AG04449 (cell line): ENCODE measurements around the gene ELAC1.

Experiments used
- CTCF ChIA-PET: fragments of 350-600 bp; formaldehyde crosslinking; extraction: SDS; loops from one replicate; lab custom pipeline; 2021; ENCODE audit warnings: antibody characterized with exemption; lab: Yijun Ruan, JAX
- POLR2A ChIA-PET: fragments of 400-600, 350-600 bp; formaldehyde crosslinking; extraction: SDS; loops from one replicate; lab custom pipeline; 2020; ENCODE audit warnings: antibody characterized with exemption, inconsistent platforms; lab: Yijun Ruan, JAX
- DNase-seq: peaks from one replicate; pipeline ENCODE4 v3.0.0-alpha.2; 2010; ENCODE audit warnings: low read depth, low spot score
- H3K4me3 ChIP-seq: 2 replicates; pipeline ENCODE4 v1.5.1; 2011; ENCODE audit warnings: low read depth, mild to moderate bottlenecking, control low read depth, low read length
- TF ChIP-seq, protein P1 (sequence below): IDR thresholded peaks from one replicate; pipeline ENCODE4 v1.5.1; 2011; ENCODE audit warnings: mild to moderate bottlenecking, moderate library complexity, low read length, control low read depth, inconsistent platforms; ENCODE audit not compliant: insufficient read depth; ENCODE audit errors: missing control alignments

ELAC1 gene, protein sequence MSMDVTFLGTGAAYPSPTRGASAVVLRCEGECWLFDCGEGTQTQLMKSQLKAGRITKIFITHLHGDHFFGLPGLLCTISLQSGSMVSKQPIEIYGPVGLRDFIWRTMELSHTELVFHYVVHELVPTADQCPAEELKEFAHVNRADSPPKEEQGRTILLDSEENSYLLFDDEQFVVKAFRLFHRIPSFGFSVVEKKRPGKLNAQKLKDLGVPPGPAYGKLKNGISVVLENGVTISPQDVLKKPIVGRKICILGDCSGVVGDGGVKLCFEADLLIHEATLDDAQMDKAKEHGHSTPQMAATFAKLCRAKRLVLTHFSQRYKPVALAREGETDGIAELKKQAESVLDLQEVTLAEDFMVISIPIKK

DNA sequence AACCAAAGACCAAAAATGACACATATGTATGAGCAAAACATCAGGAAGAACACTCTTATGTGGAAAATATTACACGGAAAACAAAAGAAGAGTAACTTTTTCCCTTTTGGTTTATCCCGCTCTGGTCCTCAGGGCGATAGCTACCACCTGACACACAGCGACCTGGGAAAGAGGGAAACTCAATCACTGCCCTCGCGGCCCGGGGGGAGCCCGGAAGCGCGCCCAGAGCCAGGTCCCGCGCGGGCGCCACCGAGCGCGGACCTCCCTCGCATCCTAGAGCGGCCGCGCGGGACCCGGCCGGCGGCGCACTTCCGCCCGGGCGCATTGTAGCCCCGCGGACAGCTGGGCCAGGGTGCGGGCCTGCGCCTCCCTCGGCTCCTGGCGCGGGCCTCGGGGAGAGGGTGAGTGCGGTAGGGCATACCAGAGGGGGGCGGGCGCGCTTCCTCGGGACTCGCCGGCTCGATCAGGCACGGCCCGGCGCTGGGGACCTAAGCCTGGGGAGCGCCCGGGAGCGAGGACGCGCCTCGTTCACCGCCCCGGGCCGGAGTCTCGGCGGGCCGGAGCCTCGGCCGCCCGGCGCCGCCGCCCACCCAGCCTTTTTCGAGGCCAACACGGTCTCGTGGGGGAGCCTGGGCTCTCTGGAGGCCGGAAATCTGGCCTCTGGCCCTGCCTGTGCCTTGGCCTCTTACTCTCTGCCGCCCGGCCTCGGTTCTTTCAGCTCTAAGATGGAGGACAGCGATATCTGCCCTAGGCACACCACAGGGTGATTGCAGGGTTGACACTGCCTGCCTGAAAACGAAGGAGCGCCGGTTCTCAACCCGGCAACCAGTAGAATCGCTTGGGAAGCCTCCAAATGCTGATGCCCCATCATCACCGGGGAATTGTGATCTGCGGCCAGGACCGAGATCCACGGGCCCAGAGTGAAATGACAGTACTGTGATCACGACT is at the start of gene ELAC1:
TSS of gene ELAC1 (plus strand) at position 327 of the 948 bp plus-strand sequence. CDS start 6,365 bp downstream, outside the sequence.
- ChIA-PET CTCF (interaction anchor here (1.0 kb wide), 1 partner anchor 18 kb away, joined by 3 read pairs; no protein-coding TSS in a partner anchor), POLR2A (interaction anchor here (1.0 to 2.7 kb wide), 5 partner anchors 13 to 89 kb away, joined by 3 to 11 read pairs (median 4); partner anchors contain the start of genes ME2 and SMAD4)
- peak within 1 kb of the TSS; percentile 81 for H3K4me3 ChIP-seq
- no peak for DNase-seq
- TF ChIP-seq, protein P1, sequence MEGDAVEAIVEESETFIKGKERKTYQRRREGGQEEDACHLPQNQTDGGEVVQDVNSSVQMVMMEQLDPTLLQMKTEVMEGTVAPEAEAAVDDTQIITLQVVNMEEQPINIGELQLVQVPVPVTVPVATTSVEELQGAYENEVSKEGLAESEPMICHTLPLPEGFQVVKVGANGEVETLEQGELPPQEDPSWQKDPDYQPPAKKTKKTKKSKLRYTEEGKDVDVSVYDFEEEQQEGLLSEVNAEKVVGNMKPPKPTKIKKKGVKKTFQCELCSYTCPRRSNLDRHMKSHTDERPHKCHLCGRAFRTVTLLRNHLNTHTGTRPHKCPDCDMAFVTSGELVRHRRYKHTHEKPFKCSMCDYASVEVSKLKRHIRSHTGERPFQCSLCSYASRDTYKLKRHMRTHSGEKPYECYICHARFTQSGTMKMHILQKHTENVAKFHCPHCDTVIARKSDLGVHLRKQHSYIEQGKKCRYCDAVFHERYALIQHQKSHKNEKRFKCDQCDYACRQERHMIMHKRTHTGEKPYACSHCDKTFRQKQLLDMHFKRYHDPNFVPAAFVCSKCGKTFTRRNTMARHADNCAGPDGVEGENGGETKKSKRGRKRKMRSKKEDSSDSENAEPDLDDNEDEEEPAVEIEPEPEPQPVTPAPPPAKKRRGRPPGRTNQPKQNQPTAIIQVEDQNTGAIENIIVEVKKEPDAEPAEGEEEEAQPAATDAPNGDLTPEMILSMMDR, result no peak

DNA sequence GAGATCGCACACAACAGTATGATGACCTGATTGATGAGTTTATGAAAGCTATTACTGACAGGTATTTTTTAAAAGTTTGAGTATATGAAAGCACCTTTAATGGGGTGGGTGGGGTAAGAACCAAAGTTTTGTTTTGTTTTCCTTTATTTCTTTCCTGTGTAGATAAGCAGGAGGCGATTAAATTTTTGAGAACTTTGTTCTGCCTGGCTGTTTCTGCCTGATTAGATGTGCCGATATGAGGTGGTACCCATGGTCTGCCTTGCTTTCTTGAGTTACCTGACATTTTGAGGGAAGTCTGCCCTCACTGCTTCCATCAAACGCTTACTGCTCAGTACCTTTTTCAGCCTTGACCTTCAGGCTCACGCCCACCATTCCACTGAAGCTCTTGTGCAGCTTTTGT is 49.7 kb upstream of the ELAC1 start:
- POLR2A ChIA-PET, result no interaction called here
- no peak for DNase-seq

GRCh38 chr18:50924372-50924771 is 43.5 kb upstream of the ELAC1 start:
- ChIA-PET POLR2A (no interaction called here), CTCF (interaction anchor here (1.2 kb wide), 1 partner anchor 9 kb away, joined by 3 read pairs; no protein-coding TSS in a partner anchor)
- H3K4me3 ChIP-seq, result no peak overlapping the region
- TF ChIP-seq, protein P1, result no peak
- no peak for DNase-seq

More for the DNA sequence above, 49.7 kb upstream of the ELAC1 start:
- no peak overlapping the region for H3K4me3 ChIP-seq
- CTCF ChIA-PET, result no interaction called here
- TF ChIP-seq, protein P1, result no peak

GRCh38 chr18:50926521-50926920 is 41.3 kb upstream of the ELAC1 start:
- no peak for DNase-seq
- no peak overlapping the region for H3K4me3 ChIP-seq
- TF ChIP-seq, protein P1, result no peak
- CTCF ChIA-PET, result no interaction called here
- POLR2A ChIA-PET, result no interaction called here

DNA sequence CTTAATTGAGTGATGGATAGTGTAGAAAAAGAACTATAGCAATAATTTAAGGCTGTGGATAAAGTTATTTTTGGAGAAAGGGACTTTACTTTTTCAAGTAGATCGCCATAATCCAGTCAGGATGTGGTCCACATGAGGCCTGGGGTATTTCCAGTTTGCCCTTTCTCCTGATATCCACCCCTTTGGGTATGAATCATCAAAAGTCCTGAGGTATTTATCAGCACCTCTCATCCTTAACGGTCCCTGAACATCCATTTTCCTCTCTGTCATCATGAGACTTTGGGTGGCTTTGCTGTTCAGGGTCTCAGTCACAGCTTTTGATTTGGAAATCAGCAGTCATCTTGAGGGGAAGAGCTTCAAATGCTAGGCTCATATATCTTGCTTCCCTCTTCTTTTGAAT is 39.3 kb upstream of the ELAC1 start:
- no peak overlapping the region for H3K4me3 ChIP-seq
- ChIA-PET CTCF (no interaction called here), POLR2A (no interaction called here)
- DNase-seq, result no peak
- TF ChIP-seq, protein P1, result no peak
